HG03039 (cell line): ENCODE data around the gene FAM161A.

Experiments
- ATAC-seq: cut with Tn5 transposase; IDR thresholded peaks from one replicate; pipeline ENCODE4 v1.9.1; 2021; ENCODE audit warnings: mild to moderate bottlenecking, moderate library complexity; ENCODE audit not compliant: unreplicated experiment

FAM161A gene

DNA sequence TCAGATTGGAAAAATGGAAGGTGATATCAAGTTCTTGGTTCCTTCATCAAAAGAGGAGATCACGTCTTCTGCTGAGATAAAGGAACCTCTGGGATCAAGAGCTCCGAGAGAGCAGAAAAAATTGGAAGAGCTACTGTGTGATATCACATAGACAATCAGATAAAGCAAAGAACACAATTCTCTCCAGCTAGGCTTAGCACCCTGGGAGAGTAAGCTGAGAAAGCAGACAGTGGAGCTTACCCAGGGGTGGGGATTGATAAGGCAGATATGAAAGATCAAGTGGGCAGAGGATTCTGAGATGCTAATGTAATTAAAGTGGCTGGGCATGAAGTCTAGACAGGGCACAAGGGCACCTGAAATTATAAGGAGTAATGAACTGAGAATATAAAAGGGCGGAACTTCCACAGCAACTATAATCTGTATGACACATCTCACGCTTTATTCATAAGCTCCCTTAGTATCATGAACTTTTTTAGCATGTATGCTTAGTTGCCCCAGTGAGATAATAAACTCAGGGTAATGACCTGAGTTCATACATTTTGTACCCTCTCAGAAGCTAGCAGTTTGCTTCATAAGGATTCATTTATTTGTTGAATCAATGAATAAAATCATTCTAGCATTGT lies 65.8 kb downstream of the FAM161A start:
- ATAC-seq = no peak

DNA sequence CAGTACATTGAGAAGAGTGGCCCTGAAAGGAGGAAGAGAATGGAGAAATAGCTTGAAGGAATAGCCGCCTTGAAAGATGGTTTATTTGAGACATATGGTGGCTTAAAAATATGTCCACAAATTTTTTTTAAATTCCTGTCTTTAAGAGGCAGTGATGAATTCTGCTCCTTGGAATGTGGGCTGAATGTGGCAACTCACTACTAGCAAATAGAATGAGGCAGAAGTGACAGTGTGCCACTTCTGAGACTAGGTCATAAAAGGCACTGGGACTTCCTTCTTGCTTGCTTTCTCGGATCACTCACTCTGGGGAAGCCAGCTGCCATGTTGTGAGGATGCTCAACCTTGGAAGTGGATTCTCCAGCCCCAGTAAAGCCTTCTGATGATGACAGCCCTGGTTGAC lies 67.0 kb downstream of the FAM161A start:
- no peak for ATAC-seq

DNA sequence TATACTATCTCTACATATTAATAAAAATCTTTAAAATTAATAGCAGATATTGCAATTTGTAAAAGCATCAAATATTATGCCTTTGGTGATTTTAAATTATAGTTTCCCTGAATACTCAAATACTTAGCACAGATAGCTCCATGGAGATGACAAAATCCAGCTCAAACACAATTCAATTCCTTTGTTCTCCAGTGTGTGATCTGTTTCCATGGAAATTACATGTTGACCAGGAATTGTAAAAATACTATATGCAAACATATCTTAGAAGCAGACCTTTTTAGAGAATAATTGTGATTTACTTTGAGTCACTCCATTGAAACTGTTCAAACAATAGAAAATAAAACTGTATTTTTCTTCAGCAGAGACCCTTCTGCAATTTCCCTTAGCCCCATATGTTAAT lies 68.3 kb downstream of the FAM161A start:
- no peak for ATAC-seq

DNA sequence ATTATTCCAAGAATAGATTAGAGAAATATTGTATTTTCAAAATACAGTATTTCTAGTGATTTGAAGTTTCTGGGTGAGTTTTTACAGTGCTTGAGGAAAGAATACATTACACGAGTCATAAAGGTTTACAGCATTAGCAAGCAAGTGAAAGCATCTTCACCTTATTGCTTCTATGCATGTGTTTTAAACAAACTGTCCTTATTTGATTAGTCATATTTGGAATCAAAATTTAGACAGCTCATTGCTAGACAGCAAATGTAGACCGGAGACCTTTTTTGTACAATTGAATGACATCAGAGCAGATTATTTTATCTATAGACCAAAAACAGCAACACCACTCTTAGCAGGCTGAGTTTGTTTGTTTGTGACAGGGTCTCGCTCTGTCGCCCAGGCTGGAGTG lies 69.2 kb downstream of the FAM161A start:
- no peak for ATAC-seq

DNA sequence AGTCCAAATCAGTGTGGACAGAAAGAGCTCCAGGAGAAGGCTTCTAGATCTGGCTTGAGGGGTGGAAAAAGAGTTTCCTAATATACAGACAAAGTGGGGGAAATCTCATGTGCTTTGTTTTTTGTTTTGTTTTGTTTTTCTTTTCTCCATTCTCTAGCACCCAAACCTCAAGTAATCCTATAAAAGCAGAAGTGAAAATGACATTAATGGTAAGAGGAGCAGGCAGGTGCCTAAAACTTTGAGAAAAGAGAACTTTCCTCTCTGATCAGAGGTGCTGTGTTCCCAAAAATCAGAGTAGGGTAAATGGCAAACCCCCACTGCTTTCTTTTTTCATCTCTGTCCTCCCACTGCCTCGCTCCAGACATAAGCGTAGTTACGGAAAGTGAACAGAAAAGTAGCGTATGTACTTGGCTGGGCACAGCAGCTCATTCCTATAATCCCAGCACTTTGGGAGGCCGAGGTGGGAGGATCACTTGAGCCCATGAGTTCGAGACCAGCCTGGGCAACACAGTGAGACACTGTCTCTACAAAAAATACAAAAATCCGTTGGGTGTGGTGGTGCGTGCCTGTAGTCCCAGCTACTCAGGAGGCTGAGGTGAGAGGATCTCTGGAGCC lies 77.8 kb downstream of the FAM161A start:
- ATAC-seq = peak; percentile 76
